Stomach (tissue), 4 donors: Measurements from ENCODE around the gene TMED7.

Source experiments
- EP300 ChIP-seq: sonication (generic); formaldehyde crosslinking; IDR thresholded peaks from one replicate; pipeline ENCODE4 v1.6.1; 2017; ENCODE audit warnings: antibody characterized with exemption
- POLR2A ChIP-seq, 4 donors: fragments of 450-650 bp; IDR thresholded peaks; one replicate each; pipeline ENCODE4 v1.6.1; 2016; ENCODE audit warnings: antibody characterized with exemption in 4 of 4, control low read depth in 2 of 4, mild to moderate bottlenecking in 1 of 4, moderate library complexity in 1 of 4
- POLR2AphosphoS5 ChIP-seq, 3 donors: sonication (generic); formaldehyde crosslinking; IDR thresholded peaks; one replicate each; pipeline ENCODE4 v1.6.1; 2016; ENCODE audit warnings: antibody characterized with exemption in 3 of 3
- TF ChIP-seq, protein P1 (sequence below), 7 experiments: fragments of 450-650 bp in 4 of 7; fragments of 200-600 bp in 3 of 7; sonication (generic) in 3 of 7; IDR thresholded peaks; one replicate each; pipeline ENCODE4 v1.5.1; 2016 to 2019; ENCODE audit warnings: antibody characterized with exemption in 7 of 7, control low read depth in 2 of 7, mild to moderate bottlenecking in 1 of 7

DNA sequence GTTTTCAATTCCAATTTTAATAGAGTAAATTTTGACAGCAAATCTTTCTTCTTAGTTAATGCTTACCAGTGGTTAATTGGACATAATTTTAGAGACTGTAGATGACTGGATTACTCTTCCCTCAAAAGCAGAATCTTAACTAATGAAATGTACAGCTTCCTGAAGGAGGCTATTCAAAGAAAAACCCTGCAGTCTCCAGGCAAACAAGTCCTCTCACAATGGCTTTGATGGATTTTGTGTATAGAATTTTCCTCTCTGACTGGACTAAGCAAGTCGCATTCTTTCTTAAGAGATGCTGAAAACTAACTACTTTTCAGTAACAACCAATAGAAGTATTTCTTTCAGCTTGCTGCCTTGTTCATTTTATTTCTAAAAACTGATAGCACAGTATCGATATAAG lies 35.7 kb upstream of the TMED7 start:
- TF ChIP-seq EP300 (no peak), POLR2A (IDR thresholded peaks at IDR 0.05) (no peak), POLR2AphosphoS5 (IDR thresholded peaks at IDR 0.05) (no peak)
- TF ChIP-seq, protein P1, sequence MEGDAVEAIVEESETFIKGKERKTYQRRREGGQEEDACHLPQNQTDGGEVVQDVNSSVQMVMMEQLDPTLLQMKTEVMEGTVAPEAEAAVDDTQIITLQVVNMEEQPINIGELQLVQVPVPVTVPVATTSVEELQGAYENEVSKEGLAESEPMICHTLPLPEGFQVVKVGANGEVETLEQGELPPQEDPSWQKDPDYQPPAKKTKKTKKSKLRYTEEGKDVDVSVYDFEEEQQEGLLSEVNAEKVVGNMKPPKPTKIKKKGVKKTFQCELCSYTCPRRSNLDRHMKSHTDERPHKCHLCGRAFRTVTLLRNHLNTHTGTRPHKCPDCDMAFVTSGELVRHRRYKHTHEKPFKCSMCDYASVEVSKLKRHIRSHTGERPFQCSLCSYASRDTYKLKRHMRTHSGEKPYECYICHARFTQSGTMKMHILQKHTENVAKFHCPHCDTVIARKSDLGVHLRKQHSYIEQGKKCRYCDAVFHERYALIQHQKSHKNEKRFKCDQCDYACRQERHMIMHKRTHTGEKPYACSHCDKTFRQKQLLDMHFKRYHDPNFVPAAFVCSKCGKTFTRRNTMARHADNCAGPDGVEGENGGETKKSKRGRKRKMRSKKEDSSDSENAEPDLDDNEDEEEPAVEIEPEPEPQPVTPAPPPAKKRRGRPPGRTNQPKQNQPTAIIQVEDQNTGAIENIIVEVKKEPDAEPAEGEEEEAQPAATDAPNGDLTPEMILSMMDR (IDR thresholded peaks at IDR 0.05): no peak
